HG02852 (cell line): Measurements from ENCODE around the gene ABCA7.
"Not testable (repeated sequence)": the region's sequence is repeated elsewhere in the genome, so short reads cannot be mapped to it uniquely, and the experiment has no call there.

Experiments
- ATAC-seq: cut with Tn5 transposase; IDR thresholded peaks from one replicate; pipeline ENCODE4 v1.9.1; 2021; ENCODE audit warnings: mild to moderate bottlenecking, moderate library complexity; ENCODE audit not compliant: unreplicated experiment

The ABCA7 gene

DNA sequence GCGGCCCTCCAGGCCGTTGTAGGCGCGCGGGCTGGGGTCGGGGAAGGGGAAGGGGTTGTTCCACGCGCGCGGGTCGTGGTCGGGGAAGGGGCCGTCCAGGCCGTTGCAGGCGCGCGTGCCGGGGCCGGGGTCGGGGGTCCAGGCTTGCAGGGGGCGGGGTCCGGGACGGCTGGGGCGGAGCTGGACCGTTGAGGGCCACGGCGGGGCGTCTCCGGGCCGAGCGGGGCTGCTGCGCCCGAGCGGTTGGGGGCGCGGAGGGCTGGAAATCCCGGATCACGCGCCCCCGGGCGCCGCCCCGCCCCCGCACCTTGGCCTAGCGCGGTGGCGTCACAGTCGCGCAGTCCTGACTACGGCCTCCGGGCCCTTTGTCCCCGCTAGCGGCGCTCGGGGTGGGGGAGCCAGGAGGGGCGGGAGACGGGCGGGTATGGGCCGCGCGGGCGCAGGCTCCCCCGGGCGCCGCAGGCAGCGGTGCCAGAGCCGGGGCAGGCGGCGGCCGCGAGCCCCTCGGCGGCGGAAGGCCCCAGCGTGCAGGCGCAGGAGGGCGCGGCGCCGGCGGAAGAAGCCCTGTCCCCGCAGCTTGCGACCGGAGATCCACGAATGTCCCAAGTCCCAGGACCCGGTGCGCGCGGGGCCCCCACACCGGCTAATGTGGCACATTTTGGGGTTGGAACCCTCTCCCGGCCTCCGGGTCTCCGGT is 64.6 kb downstream of the ABCA7 start:
- ATAC-seq = peak; percentile 28

DNA sequence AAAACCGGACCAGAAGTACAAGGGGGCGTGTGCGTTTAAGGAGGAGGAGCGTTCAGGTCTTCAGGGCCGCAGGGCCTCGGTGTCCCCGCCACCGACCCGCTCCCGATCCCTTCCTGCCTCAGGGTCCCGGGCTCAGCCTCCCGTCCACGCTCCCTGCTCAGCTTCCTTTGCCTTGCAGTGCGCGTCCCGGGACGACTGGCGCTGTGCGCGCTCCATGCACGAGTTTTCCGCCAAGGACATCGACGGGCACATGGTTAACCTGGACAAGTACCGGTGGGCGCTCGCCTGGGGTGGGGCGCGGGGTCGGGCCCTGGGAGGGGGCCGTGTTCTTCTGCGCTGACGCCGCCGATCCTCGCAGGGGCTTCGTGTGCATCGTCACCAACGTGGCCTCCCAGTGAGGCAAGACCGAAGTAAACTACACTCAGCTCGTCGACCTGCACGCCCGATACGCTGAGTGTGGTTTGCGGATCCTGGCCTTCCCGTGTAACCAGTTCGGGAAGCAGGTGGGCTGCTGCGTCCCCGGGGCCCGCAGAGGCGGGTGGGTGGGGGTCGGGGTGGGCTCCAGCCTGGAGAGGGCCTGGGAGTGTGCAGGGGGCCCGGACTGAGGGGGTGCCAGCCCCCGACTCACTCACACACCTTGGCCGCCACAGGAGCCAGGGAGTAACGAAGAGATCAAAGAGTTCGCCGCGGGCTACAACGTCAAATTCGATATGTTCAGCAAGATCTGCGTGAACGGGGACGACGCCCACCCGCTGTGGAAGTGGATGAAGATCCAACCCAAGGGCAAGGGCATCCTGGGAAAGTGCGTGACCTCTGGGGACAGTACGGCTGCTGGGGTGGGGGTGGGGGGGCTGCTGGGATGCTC is 65.3 kb downstream of the ABCA7 start:
- no peak for ATAC-seq

DNA sequence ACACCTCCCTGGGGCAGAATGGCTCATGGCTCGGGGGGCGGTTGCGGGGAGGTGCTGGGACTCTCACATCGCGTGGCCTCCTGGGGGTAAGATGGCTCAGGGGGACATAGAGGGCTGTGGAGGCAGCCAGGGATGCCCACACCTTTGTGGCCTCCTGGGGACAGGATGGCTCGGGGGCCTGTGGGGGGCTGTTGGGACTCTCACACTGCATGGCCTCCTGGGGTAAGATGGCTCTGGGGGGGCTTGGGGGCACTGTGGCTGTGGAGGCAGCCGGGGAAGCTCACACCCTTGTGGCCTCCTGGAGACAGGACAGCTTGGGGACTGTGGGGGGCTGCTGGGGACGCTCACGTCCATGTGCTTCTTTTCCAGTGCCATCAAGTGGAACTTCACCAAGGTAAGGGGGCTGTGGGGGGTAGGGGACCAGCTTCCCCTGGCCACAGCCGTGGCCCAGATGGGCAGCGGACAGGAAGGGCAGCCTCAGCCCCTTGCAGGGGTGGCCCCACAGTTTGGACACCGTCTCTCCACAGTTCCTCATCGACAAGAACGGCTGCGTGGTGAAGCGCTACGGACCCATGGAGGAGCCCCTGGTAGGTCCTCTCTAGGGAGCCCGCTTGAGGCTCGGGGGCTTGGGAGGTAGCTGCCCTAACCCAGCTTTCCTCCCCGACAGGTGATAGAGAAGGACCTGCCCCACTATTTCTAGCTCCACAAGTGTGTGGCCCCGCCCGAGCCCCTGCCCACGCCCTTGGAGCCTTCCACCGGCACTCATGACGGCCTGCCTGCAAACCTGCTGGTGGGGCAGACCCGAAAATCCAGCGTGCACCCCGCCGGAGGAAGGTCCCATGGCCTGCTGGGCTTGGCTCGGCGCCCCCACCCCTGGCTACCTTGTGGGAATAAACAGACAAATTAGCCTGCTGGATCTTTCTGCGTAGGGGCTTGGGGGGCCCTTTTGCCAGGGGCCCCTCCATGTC is 66.2 kb downstream of the ABCA7 start:
- no peak for ATAC-seq

DNA sequence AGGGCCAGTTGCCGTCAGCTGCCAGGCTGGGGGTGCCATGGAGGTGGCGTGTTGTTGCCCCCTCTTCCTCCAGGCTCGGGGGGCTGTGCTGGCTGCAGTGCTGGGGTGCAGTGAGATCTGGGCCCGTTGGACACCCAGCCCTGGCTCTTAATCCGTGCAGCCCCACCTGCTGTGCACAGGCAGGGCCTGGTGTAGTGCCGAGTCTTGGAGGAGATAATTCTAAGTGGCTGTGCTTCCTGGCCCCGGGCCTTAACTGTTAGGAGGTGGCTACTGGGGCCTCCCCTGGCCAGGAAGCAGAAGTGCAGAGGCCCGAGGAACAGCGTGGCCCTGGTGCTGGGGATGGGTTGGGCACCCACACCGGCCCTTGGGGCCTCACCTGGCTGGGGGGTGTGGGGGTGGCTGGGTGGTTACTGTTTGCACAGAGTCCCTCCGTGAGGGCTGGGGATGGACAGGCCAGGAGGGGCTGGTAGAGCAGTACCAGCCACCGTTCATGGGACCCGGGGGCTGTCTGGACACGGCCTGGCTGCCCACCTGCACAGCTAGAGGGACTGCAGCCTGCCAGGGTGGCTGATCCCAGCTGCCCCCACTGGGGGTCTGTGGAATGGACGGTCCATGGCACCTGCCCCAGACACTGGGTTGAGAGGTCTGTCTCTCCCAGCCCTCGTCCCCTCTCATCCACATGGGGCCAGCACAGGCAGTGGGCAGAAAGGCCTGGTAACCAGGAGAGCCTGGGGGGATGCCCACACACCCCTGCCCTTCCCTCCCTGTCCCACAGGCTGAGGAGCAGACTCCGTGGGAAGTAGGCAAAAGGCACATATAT is 67.1 kb downstream of the ABCA7 start:
- ATAC-seq = no peak

DNA sequence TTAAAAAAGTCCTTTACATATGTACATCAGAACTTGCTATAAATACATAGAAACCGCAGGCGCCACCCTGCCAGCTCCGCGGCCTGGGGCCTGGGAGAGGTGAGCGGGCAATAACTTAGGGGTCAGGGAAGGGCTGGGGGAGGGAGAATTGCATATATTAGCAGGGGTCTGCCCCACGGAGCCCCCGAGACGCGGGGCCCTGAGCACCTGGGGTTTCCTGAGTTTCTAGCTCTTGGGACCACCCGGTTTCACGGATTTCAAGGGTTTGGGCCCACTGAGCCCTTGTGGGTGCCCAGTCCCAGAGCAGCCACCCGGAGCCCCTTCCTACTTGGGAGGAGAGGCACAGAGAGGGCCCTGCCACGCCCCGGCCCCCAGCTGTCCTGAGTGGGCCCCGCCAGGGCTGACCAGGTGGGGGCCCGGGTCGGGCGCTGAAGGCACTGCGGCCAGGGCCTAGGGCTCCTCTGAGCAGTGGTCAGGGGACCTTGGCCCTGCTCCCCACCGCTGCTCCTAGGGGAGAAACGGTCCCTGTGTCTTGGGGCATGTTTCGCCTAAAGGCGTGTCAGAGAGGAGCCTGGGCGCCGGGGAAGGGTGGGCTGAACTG is 67.9 kb downstream of the ABCA7 start:
- no peak for ATAC-seq

DNA sequence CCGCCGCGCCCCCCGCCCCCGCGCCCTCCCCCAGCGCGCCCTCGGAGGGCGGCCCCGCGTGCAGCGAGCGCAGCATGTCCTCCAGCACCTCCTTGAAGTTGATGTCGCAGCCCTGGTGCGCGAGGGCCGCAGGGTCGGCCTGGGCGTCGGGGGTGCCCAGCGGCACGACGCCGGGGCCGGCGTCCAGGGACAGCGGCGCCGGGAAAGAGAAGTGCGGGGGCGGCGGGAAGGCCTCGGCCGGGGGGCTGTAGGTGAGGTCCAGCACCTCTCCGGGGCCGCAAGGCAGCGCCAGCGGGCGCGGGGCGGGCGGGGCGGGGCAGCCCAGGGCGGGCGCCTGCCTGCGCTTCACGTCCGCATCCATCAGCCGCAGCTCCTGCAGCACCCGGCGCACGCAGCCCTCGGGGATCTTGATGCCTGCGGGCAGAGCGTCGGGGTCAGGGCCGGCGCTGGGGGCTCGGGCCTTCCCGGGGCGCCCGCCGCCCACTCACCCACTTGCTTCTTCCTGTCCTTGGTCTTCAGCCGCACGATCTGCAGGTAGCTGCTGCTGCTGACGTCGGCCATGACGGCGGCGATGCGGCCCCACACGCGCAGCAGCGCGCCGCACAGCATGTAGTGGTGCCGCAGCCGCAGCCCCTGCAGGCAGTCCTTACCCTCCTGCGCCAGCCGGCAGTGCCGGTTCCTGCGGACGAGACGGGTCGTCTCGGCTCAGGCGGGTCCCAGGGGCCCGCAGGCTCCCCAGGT is 68.6 kb downstream of the ABCA7 start:
- no peak for ATAC-seq

DNA sequence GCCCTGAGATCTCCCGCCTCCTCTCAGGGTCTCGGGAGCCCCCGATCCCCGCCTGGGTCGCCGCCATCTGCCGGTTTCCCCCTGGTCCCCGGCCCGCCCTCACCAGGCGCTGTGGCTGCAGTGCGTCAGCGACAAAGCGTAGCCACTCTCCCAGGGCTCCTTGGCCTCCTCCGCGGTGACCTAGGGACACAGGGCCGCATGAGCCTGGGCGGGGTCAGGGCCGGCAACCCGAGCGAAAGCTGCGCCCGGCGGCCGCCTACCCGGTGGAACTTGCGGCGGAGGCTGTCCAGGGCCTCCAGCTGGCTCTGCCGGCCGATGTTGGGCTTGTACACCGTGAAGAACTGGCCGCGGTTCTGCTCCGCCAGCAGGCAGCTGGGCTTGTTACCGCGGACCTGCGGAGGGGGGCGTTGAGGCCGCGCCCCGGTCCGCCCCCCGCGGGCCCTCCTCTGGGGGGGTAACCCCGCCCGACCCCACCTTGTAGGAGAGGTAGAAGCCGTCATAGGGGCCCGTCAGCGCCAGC is 69.2 kb downstream of the ABCA7 start:
- no peak for ATAC-seq

DNA sequence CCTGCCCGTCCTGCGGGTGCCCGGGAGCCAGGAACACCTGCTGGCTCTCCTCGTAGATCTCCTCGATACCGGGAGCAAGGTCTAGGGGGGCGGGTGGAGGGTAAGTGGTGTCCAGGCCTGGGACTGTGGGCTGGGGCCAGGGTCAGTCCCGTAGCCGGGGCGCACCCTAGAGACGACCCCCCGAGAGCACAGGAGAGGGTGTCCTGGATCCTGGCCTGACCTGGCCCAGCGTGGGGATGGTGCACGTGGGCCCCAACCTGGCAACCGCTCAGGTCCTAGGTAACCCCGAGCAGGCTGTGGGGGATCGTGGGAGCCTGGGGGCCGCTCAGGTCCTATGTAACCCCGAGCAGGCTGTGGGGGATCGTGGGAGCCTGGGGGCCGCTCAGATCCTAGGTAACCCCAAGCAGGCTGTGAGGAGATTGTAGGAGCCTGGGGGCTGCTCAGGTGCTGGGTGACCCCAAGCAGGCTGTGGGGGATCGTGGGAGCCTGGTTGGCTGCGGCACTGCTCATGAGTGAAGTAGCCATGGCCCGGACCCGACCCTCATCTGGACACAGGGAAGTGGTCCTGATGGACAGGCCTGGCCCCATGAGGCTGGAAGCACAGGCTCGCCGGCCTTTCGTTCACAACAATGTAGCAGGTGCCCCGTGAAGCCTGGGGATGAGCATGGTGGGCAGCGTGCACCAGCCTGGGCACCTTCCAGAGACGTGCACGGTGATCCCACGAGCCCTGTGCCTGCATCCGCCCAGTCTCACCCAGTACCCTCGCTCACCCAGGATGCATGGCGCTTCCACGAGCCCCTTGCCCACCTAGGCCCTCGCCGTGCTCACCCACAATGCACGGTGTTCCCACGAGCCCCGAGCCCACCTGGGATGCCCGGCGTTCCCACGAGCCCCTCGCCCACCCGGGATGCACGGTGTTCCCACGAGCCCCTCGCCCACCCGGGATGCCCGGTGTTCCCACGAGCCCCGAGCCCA is 70.1 kb downstream of the ABCA7 start:
- ATAC-seq = no peak

DNA sequence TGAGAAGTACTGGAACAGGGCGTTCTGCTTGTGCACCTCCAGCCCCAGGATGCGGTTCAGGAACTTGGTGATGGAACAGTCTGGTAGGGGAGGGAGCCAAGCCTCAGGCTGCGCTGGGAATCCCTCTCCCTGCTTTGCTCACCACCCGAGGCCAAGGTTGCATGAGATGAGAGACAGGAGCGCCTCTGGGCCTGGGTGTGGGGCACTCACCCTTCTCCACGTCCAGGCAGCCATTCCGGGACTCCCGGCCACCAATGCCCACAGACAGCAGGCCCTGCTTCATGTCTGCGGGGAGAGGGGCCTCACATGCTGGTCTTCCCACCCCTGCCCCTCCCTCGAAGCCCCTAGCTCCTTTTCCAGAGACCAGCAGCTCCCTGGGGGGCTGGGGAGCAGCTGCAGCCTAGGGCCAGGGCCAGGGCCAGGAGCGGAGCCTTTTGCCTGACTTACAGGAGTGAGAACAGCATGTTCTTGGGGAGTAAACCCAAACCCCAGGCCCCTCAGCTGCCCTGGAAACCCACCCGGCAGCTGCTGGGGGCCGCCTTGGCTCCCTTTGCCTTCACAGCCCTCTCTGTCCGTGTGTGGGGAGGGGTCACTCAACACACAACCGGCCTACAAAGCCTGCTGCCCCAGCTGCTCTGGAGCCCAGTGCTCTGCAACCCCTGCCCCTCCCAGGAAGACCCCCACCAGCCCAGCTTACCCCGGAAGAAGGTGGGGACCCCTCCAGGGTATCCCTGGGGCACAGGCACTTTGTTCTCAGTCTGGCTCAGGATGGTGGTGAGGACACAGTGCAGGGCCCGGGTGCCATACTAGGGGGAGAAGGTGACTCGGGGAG is 71.1 kb downstream of the ABCA7 start:
- ATAC-seq = no peak

DNA sequence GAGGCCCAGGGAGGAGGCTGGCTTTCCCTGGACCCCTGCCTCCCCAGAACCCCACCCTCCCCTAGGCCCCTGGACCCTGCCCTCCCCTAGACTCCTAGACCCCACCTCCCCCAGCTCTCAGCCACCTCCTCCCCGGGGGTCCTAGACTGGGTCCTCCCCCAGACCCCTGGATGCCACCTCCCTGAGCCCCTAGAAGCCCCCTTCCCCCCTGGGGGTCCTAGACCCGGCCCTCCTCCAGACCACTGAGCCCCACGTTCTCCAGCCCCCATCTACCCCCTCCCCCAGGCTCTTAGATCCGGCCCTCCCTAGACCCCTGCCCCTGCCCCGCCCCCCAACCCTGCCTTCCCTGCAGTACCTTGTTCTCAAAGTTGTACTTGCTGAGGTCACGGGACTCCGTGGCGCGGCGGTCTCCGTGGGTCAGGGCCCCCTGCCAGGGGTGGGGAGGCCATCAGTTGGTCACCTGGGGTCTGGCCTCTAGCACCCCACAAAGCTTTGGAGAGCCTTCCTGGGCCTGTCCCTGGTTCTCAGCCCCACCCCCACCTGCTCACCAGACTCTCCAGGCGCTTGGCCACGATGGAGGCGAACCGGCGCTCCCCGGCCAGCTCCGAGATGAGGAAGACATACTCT is 71.8 kb downstream of the ABCA7 start:
- no peak for ATAC-seq

DNA sequence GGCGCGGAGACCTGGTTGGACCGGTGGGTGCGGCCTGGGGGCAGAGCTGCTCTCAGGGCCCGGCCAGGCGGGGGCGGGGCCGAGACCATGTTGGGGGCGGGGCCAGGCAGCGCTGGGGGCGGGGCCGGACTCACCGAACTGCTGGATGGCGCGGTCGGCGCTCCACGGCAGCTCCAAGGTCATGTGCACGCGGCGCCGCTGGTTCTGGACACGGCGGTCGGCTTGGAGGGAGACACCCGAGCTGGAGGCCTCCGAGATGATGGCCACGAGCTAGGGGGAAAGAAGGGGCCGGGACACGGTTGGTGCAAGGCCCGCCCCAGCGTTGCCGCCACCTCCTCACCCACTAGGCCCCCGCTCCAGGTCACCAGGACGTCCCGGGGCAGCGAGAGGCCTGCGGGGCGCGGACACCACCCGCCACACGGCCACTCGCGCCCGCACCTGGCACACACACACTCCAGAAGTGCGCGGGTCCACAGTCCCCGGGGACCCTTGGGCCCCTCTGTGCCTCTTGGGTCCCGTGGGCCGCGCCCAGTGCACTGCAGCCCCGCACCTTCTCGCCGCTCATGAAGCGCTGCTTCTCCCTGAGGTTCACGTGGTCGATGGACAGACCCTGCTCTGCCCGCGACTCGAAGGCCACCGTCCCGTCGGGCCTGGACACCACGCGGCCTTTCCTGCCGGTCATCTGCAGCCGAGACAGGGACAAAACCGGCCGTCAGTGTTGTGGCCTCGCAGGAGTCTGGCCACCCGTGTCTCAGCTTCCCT is 72.5 kb downstream of the ABCA7 start:
- no peak for ATAC-seq

DNA sequence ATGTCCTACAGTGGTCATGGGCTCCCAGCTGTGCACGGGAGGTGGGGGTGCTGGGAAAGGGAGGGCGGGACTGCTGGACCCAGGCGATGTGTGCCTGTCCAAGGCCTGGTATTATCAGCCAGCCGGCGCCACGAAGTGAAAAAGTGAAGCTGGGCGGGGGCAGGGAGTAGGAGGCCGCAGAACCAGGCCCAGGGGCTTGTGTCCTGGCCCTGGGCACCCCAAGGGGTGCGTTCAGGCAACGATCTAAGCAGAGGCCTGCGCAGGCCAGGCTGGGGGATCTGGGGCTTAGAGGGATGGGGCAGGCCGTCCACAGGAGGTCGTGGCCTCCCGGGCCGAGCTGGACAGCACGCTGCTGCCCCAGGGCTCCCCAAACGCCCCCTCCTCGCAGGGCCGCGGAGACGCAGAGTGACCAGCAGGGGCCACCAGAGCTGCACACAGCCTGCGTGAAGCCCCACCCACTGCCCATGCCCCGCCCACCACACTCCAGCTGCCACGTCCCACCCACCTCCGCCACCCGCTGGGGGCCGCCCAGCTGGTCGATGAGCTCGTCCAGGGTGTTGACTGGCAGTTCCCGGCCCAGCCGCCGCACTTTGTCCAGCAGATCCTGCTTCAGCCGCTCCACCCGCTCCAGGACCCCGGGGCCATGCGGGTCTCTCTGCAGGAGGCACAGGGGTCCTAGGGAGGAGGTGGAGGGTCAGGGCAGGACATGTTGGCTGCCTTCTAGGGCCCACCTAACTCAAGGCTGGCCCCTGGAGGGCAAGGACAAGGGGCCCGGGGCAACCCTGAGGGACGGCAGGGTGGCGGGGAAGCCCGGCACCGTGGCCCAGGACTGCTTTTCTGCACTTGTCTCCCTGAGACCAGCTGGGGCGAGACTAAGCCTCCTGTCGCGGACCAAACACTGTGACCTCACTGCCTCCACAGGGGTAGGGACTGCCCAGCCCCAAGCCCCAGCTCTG is 73.4 kb downstream of the ABCA7 start:
- no peak for ATAC-seq

DNA sequence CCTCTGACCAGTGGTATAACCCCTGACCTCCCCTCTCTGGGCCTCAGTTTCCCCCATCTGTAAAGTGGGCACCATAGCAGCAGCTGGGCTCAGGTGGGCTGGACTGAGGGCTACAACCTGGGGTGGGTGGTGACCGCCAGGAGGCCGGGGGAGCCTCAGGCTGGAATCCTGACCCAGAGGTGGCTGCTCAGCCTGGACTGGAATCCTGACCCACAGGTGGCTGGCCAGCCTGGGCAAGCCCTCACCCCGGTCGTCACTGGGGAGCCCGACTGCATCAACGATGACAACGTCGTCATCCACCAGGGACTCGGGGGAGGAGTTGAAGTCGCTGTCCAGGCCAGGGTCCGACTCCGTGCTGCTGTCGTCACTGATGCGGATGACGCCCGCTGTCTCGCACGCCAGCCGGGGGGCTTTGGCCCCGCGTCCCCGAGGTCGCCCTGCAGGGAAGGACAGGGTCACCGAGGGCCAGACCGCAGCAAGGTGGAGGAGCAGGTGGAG is 74.1 kb downstream of the ABCA7 start:
- no peak for ATAC-seq

DNA sequence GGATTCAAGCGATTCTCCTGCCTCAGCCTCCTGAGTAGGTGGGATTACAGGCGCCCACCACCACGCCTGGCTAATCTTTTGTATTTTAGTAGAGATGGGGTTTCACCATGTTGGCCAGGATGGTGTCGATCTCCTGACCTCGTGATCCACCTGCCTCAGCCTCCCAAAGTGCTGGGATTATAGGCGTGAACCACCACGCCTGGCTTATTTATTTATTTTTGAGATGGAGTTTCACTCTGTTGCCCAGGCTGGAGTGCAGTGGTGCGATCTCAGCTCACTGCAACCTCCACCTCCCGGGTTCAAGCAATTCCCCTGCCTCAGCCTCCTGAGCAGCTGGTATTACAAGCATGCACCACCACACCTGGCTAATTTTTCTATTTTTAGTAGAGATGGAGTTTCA is 74.8 kb downstream of the ABCA7 start:
- not testable (repeated sequence) for ATAC-seq
